ENCODE results near the gene SETDB2.

The SETDB2 gene

GRCh38 chr13:49443704-49444523 lies at the start of gene SETDB2, which contains the start of gene CAB39L:
Gene SETDB2 (plus strand): TSS chr13:49444274. CDS start chr13:49451894, 7,620 bp downstream.
Gene CAB39L (minus strand): TSS chr13:49444064. CDS start chr13:49382910, 61,154 bp downstream.
- peak within 1 kb of the TSS; percentile 90 for H3K4me3 Mint-ChIP-seq
- ATAC-seq, result peak; percentile 96
- peaks cover 14% of the 10 kb centered on the region for H3K4me1 Mint-ChIP-seq
- peaks cover 2% of the 10 kb centered on the region for H3K9me3 Mint-ChIP-seq
- H3K27ac Mint-ChIP-seq, result peak within 1 kb of the TSS; percentile 98
- H3K36me3 Mint-ChIP-seq, result peaks cover 22% of the 10 kb centered on the region
- peak; percentile 89 to 98 for DNase-seq (ENCODE audit: low spot score in 2 of 2)

DNA sequence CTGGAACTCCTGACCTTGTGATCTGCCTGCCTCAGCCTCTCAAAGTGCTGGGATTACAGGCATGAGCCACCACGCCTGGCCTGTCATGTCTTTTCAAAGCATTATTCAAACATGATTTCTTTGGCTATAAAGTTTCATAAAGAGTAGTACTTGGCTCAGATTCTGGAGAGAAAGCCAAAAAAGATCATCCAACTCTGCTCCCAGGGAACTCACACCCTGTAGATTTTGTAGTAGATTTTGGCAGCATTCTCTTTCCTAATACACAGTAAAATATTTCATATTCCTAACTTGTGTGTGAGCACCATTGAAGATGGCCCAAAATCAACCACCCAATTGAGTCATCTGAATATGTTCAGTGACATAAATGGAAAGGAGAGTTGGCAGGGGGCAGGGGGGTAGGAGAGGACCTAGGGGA lies 48.6 kb upstream of the SETDB2 start:
- no peak for ATAC-seq
- Mint-ChIP-seq H3K4me1 (no peaks in the 10 kb centered on the region), H3K27ac (no peak overlapping the region), H3K9me3 (peaks cover 3% of the 10 kb centered on the region), H3K36me3 (no peaks in the 10 kb centered on the region), H3K4me3 (no peak overlapping the region)
- no peak for DNase-seq (ENCODE audit: low spot score in 2 of 2)

DNA sequence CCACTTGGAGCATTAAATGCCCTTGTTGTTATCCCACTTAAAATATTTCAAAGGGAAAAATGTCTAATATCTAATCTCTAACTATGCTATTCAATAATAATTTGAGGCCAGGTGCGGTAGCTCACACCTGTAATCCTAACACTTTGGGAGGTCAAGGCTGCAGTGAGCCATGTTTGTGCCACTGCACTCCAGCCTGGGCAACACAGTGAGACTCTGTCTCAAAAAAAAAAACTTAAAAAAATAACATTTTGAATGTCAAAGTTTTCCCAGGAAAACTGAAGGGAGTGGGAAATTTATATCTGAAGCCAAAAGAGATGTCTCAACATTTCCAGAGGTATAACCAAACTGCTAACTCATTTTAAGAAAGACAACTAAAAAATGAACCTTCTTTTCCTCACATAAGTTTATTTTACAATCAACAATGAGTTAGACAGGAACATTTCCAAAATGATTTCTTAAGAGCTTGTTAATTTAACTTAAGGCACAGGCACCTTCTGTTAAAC lies 48.1 kb upstream of the SETDB2 start:
- DNase-seq (ENCODE audit: low spot score in 2 of 2), result no peak
- Mint-ChIP-seq H3K27ac (no peak overlapping the region), H3K4me3 (no peak overlapping the region), H3K4me1 (no peaks in the 10 kb centered on the region), H3K36me3 (no peaks in the 10 kb centered on the region), H3K9me3 (peaks cover 3% of the 10 kb centered on the region)
- no peak for ATAC-seq

GRCh38 chr13:49399801-49400472 lies 44.1 kb upstream of the SETDB2 start:
- no peaks in the 10 kb centered on the region for H3K36me3 Mint-ChIP-seq
- DNase-seq (ENCODE audit: low spot score in 2 of 2), result no peak
- ATAC-seq, result no peak
- no peak overlapping the region for H3K27ac Mint-ChIP-seq
- H3K9me3 Mint-ChIP-seq, result peaks cover 5% of the 10 kb centered on the region
- H3K4me3 Mint-ChIP-seq, result no peak overlapping the region
- H3K4me1 Mint-ChIP-seq, result no peaks in the 10 kb centered on the region

DNA sequence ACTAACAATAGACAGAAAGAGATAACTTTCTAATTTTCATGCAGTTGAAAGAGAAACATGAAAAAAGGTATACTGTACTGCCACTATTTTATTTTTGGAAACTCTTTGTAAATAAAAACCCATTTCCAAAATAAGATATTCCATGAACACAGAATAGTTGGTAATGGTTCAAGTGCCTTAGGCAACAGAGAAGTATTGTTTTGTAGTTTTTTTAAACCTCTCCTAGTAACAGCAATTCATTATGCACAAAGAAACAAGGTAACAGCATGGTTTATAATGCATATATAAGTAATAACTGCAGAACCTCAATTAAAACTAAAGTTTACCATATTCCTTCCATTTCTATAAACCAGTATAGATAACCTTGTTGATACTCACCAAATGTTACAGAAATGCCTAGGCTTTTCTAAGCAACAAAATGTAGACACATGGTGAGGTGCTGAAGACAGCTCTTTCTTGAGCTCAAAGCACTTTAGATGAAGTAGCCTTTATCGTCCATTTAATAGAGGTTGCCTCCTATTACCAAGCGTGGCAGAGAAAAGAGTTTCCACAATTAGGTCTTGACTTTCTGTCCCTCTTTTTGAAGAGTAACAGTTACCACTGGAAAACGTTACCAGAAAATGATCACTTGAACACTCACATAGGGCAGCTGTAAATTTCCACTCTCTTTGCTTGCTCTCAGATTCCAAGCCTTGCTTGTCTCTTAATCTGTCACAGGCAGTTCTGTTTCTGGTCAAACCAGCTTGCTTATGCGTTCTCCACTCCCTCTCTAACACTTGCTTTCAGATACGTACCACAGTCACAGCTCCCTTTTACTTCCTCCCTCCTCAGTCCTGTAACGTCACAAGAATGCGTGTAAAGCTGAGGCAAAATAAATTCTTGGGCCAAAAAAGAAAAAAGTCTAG lies 43.1 kb upstream of the SETDB2 start:
- DNase-seq (ENCODE audit: low spot score in 2 of 2), result no peak
- Mint-ChIP-seq H3K36me3 (no peaks in the 10 kb centered on the region), H3K4me1 (no peaks in the 10 kb centered on the region), H3K27ac (peak overlapping the region; percentile 12), H3K4me3 (no peak overlapping the region), H3K9me3 (peaks cover 12% of the 10 kb centered on the region)
- ATAC-seq, result no peak

GRCh38 chr13:49403996-49404702 lies 39.9 kb upstream of the SETDB2 start:
- no peak overlapping the region for H3K4me3 Mint-ChIP-seq
- no peaks in the 10 kb centered on the region for H3K36me3 Mint-ChIP-seq
- ATAC-seq (no peak), DNase-seq (ENCODE audit: low spot score in 2 of 2) (no peak)
- peaks cover 12% of the 10 kb centered on the region for H3K9me3 Mint-ChIP-seq
- no peaks in the 10 kb centered on the region for H3K4me1 Mint-ChIP-seq
- no peak overlapping the region for H3K27ac Mint-ChIP-seq

GRCh38 chr13:49404703-49405020 lies 39.4 kb upstream of the SETDB2 start:
- H3K4me3 Mint-ChIP-seq, result no peak overlapping the region
- ATAC-seq (no peak), DNase-seq (ENCODE audit: low spot score in 2 of 2) (no peak)
- H3K4me1 Mint-ChIP-seq, result no peaks in the 10 kb centered on the region
- no peaks in the 10 kb centered on the region for H3K36me3 Mint-ChIP-seq
- no peak overlapping the region for H3K27ac Mint-ChIP-seq
- H3K9me3 Mint-ChIP-seq, result peaks cover 12% of the 10 kb centered on the region

GRCh38 chr13:49407068-49407467 lies 37.0 kb upstream of the SETDB2 start:
- Mint-ChIP-seq H3K9me3 (peaks cover 12% of the 10 kb centered on the region), H3K4me1 (no peaks in the 10 kb centered on the region), H3K36me3 (no peaks in the 10 kb centered on the region), H3K27ac (no peak overlapping the region), H3K4me3 (no peak overlapping the region)
- no peak for ATAC-seq
- DNase-seq (ENCODE audit: low spot score in 2 of 2), result no peak

GRCh38 chr13:49407936-49408335 lies 36.1 kb upstream of the SETDB2 start:
- Mint-ChIP-seq H3K9me3 (peaks cover 12% of the 10 kb centered on the region), H3K36me3 (no peaks in the 10 kb centered on the region), H3K4me3 (no peak overlapping the region), H3K27ac (no peak overlapping the region), H3K4me1 (no peaks in the 10 kb centered on the region)
- DNase-seq (ENCODE audit: low spot score in 2 of 2), result no peak
- no peak for ATAC-seq

GRCh38 chr13:49409008-49409407 lies 35.1 kb upstream of the SETDB2 start:
- ATAC-seq, result no peak
- Mint-ChIP-seq H3K9me3 (peaks cover 12% of the 10 kb centered on the region), H3K27ac (no peak overlapping the region), H3K4me1 (no peaks in the 10 kb centered on the region), H3K36me3 (no peaks in the 10 kb centered on the region), H3K4me3 (no peak overlapping the region)
- no peak for DNase-seq (ENCODE audit: low spot score in 2 of 2)

DNA sequence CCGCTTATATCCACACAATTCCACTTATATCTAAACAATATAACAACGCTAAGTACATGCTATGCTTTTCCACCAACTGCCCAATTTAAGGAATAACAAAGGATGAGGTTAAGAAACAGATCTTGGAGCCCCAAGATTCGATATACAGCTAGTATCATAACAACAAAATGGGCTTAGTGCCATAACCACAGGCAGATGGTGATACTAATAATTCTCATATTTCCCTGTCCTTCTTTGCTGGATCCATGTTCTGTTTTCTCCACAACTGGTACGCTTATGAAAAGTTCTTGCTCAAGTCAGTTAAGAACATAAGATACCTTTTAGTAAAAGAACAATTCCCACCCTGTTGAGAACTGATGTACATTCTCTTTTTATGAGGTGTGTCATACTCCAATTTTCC lies 34.1 kb upstream of the SETDB2 start:
- ATAC-seq, result no peak

DNA sequence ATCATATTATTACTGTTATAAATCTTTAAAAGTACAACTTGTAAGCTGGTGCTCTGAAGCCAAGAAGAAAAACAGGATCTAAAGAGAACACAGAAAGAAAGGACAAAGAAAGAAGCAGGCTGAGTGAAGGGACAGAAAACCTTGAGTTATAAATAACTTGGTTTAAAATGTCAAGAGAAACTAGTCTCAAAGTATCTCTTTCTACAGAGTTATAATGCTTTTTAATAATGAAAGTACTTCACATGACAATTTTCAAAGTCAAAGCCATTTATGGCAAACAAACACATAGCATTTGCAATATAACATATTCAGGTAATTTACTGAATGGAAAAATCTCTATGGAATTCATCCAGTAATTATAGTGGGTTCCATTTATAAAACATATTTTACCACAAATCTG lies 33.6 kb upstream of the SETDB2 start:
- peaks cover 4% of the 10 kb centered on the region for H3K9me3 Mint-ChIP-seq

More for the DNA sequence above, 34.1 kb upstream of the SETDB2 start:
- no peaks in the 10 kb centered on the region for H3K4me1 Mint-ChIP-seq
- no peak overlapping the region for H3K4me3 Mint-ChIP-seq
- DNase-seq (ENCODE audit: low spot score in 2 of 2), result no peak
- H3K9me3 Mint-ChIP-seq, result peaks cover 7% of the 10 kb centered on the region
- no peaks in the 10 kb centered on the region for H3K36me3 Mint-ChIP-seq
- no peak overlapping the region for H3K27ac Mint-ChIP-seq

DNA sequence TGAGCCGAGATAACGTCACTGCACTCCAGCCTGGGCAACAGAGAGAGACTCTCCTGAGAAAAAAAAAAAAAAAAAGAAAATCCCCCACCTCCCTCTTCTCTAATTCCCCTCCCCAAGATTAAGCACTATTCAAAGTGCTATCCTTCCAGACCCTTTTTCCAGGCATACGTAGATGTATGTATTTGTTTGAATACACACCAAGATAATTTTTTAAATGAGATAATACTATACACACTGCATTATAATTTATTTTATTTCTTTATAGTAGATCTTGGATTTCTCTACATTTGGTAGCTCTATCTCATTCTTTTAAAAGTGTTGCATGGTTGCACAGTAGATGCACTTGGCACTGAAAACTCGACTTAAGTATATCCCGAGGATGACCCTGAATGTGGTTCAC lies 32.7 kb upstream of the SETDB2 start:
- Mint-ChIP-seq H3K4me1 (no peaks in the 10 kb centered on the region), H3K9me3 (no peaks in the 10 kb centered on the region), H3K27ac (no peak overlapping the region), H3K36me3 (no peaks in the 10 kb centered on the region), H3K4me3 (no peak overlapping the region)
- DNase-seq (ENCODE audit: low spot score in 2 of 2) (no peak), ATAC-seq (no peak)

More for the DNA sequence above, 33.6 kb upstream of the SETDB2 start:
- no peak overlapping the region for H3K27ac Mint-ChIP-seq
- ATAC-seq, result no peak
- H3K36me3 Mint-ChIP-seq, result no peaks in the 10 kb centered on the region
- H3K4me1 Mint-ChIP-seq, result no peaks in the 10 kb centered on the region
- DNase-seq (ENCODE audit: low spot score in 2 of 2), result no peak
- H3K4me3 Mint-ChIP-seq, result no peak overlapping the region

DNA sequence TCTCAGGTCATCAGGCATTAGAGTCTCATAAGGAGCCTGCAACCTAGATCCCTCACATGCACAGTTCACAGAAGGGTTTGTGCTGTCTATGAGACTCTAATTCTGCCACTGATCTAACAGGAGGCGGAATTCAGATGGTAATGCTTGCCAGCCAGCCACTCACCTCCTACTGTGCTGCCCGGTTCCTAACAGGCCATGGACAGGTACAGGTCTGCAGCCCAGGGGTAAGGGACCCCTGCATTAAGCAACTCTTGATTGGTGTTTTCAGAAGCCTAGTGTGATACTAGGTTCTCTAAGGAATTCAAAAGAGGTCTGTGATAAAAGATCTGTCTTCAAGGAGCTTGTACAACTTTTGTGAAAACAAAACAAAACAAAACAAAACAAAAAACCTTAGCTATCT lies 31.3 kb upstream of the SETDB2 start:
- no peaks in the 10 kb centered on the region for H3K4me1 Mint-ChIP-seq
- ATAC-seq, result no peak
- no peaks in the 10 kb centered on the region for H3K9me3 Mint-ChIP-seq
- no peak overlapping the region for H3K4me3 Mint-ChIP-seq
- H3K27ac Mint-ChIP-seq, result no peak overlapping the region
- no peak for DNase-seq (ENCODE audit: low spot score in 2 of 2)
- H3K36me3 Mint-ChIP-seq, result no peaks in the 10 kb centered on the region

DNA sequence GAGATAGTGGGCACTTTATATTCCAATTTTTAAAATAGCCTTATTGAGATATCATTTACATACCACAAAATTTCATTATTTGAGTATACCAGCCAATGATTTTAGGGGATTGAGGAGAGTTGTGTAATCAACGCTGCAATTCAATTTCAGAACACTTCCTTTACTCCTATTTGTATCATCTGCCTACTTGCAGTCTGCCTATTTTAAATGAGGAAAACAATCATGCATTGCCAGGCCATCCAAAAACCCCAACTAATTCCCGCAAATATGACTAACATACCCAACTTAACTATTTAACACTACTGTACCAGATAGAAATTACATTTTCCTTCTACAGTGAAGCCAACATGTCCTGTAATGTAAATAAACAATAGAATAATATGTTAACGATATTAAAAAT lies 26.9 kb upstream of the SETDB2 start:
- DNase-seq (ENCODE audit: low spot score in 2 of 2) (no peak), ATAC-seq (no peak)
- Mint-ChIP-seq H3K4me1 (no peaks in the 10 kb centered on the region), H3K27ac (no peak overlapping the region), H3K4me3 (no peak overlapping the region), H3K9me3 (no peaks in the 10 kb centered on the region), H3K36me3 (no peaks in the 10 kb centered on the region)

Data from stimulated activated effector memory CD8-positive, alpha-beta T cell treated with anti-CD3 and anti-CD28 coated beads, Interleukin-12 subunit alpha, Interleukin-12 subunit beta, amount 100 ng/mL, for 72 hours (primary cell).